Bronchial epithelial cell (primary cell): Measurements from ENCODE around the gene SCAMP4. TPM values are rescaled to one million over a fixed set of nuclear protein-coding genes. Genes with fewer than 3 reads are reported as not detected.
A peak's percentile ranks its signal among the peaks of the same experiment; 100 is the strongest.
"Not testable (repeated sequence)": the region's sequence is repeated elsewhere in the genome, so short reads cannot be mapped to it uniquely, and the experiment has no call there.

ENCODE experiments used
- DNase-seq: peaks from one replicate; pipeline ENCODE4 v3.0.0-alpha.2; 2010; ENCODE audit warnings: low read depth
- FAIRE-seq: peaks from 2 replicates; lab custom pipeline; 2011; peaks lifted over from hg19 to GRCh38; lab: Jason Lieb, UNC
- H3K27me3 ChIP-seq: 2 replicates; pipeline ENCODE4 v1.5.1; 2011; ENCODE audit warnings: low read length; ENCODE audit not compliant: control insufficient read depth, insufficient read depth
- H3K36me3 ChIP-seq: 2 replicates; pipeline ENCODE4 v1.5.1; 2011; ENCODE audit warnings: low read length; ENCODE audit not compliant: control insufficient read depth, insufficient read depth
- H3K4me3 ChIP-seq: 2 replicates; pipeline ENCODE4 v1.5.1; 2011; ENCODE audit warnings: mild to moderate bottlenecking, low read depth, low read length, control low read depth
- CTCF ChIP-seq: IDR thresholded peaks from 2 replicates; pipeline ENCODE4 v1.5.1; 2011; ENCODE audit warnings: mild to moderate bottlenecking, moderate library complexity, low read length, control low read depth, inconsistent platforms; ENCODE audit not compliant: insufficient read depth, severe bottlenecking
- total RNA-seq: library from RNA; depleted of rRNA; stranded (reverse); fragments of >200 nt; gene quantifications from 2 replicates; pipeline ENCODE4 v1.2.1, GENCODE V29; 2014

Gene SCAMP4
- total RNA-seq, 1 donor from 2014 or later = 14.2 TPM

DNA sequence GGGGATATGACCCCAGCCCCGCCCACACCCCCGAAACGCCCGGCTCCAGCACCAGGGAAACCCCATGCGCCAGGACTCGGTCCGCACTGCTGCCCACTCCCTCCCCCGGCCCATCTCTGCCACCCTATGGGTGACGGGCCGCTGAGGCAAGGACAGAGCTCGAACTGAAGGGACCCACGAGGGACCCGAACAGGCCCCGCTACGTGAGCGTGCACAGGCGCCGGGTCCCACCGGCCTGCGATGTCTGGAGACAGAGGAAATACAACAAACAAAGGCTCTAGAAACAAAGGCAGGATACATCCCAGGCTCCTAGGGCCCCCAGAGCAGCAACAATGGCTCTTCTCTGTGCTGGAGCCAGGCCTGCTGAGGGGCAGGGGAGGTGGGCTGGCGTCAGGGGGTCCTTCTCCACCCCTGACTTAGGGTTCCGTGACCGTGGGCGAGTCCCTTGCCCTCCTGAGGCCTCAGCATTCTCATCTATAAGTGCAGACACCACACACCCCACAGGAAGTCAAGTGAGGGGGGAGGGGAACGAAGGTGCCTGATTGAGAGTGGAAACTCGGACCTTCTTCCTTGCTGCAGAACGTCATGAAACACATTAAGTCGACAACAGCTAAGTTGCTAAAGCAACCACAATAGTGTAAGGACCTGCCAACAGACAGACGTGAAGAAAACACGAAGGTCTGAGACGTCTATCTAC is 23.0 kb upstream of the SCAMP4 start:
- peak; percentile 84 for FAIRE-seq
- Histone ChIP-seq H3K4me3 (no peak overlapping the region), H3K36me3 (peaks cover 9% of the 10 kb centered on the region)

DNA sequence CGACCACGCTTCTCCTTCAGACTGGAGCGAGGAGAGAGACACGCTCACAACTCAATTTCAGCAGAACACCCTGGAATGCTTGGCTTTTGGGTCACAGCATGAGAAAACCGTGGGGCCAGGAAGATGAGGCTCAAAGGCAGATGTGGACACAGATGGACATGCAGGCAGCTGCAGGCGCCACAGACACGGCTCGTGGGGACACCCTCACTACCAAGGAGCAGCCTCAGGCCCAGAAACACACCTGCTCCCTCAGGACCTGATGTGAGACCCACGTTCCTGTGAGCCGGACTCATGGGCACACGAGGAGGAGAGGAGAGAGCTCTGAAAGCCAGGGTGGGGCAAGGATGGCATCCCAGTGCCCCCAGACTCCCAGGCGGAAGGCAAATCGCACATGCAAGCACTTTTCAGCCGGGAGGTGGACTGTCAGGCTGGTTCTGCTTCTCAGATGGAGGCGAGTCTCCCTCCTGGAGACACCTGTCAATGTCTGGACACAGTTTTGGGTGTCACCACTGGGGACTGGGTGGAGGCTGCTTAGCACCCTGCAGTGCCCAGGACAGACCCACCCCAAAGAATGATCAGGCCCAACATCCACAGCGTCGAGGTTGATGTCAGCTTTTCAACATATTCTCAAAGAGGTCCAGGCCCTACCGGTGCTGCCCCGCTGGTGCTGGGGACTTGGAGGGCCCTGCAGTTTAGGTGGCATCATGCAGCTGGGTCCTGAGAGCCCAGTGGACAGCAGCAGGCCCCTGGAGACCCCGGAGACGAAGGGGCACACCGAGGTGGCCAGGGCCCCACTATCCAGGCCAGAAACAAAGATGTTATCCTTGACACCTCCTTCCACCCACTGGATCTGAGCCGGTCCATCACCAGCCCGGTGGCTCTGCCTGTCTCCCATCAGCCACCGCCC is 22.2 kb upstream of the SCAMP4 start:
- H3K4me3 ChIP-seq = no peak overlapping the region
- TF ChIP-seq CTCF = no peak
- peaks cover 9% of the 10 kb centered on the region for H3K36me3 ChIP-seq
- FAIRE-seq = peak; percentile 43
- DNase-seq = no peak
- no peaks in the 10 kb centered on the region for H3K27me3 ChIP-seq

More for the DNA sequence above, 23.0 kb upstream of the SCAMP4 start:
- no peak for TF ChIP-seq CTCF
- DNase-seq = no peak
- no peaks in the 10 kb centered on the region for H3K27me3 ChIP-seq

GRCh38 chr19:1883784-1884183 is 21.4 kb upstream of the SCAMP4 start:
- no peak for TF ChIP-seq CTCF
- DNase-seq (no peak), FAIRE-seq (no peak)
- Histone ChIP-seq H3K36me3 (peaks cover 9% of the 10 kb centered on the region), H3K4me3 (peak overlapping the region; percentile 97), H3K27me3 (no peaks in the 10 kb centered on the region)

DNA sequence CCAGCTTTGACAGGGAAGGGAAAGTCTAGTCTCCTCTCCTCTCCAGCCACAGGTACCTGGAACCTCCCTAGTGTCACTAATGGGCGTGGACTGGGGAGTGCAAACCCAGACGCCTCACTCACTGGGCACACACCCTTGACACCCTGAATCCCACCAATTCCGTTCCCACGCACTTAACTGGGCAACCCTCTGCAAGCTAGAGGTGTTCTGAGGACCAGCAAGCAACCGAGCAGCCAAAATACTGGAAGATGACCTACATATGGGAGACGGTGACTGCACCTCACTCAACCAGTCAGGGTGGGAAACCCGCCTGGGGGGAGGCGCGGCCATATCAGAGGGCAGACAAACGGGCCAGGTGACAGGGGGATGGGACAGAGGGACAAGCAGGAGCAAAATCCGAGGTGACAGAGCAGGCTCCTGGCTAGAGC is 20.9 kb upstream of the SCAMP4 start:
- FAIRE-seq (no peak), DNase-seq (no peak)
- no peaks in the 10 kb centered on the region for H3K27me3 ChIP-seq
- H3K4me3 ChIP-seq = peak overlapping the region; percentile 97
- TF ChIP-seq CTCF = no peak
- H3K36me3 ChIP-seq = peaks cover 9% of the 10 kb centered on the region

DNA sequence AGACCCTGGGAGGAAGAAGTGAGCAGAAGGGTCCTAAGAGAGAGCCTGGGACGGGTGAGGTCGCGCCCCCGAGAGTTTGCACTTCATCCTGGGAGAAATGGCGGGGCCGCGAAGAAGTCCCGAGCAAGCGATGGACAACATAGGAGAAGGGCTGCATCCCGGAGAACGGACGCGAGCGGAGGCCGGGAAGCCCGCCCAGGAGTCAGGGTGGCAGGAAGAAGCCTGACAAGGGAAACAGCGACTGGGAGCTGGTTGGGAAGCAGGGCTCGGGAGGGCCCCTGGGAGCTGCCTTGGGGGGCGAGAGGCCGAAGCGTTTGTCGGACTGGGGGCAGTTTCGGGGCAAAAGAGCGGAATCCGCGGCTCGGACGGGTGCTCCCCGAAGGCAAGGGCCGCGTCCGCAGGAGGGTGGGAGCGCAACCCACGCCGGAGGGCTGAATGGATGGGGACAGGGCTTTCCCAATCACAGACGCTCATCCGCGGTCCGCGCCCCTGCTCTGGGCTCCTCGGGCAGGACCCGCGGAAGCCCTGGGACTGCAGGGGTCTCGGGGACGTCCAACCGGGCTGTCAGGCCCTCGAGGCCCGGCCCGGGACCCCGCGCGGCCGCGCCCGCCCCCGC is 20.4 kb upstream of the SCAMP4 start:
- no peaks in the 10 kb centered on the region for H3K27me3 ChIP-seq
- peaks cover 9% of the 10 kb centered on the region for H3K36me3 ChIP-seq
- no peak for TF ChIP-seq CTCF
- peak overlapping the region; percentile 97 for H3K4me3 ChIP-seq
- DNase-seq (no peak), FAIRE-seq (no peak)

GRCh38 chr19:1885398-1886119 is 19.6 kb upstream of the SCAMP4 start, which contains the start of gene ABHD17A:
Gene ABHD17A, minus strand, starts transcription at chr19:1885496. Its CDS starts 3,930 bp downstream, at chr19:1881566.
- peak within 1 kb of the TSS; percentile 97 for H3K4me3 ChIP-seq
- H3K36me3 ChIP-seq, H3K27me3 ChIP-seq, FAIRE-seq: not testable (repeated sequence)
- DNase-seq = peak; percentile 73

DNA sequence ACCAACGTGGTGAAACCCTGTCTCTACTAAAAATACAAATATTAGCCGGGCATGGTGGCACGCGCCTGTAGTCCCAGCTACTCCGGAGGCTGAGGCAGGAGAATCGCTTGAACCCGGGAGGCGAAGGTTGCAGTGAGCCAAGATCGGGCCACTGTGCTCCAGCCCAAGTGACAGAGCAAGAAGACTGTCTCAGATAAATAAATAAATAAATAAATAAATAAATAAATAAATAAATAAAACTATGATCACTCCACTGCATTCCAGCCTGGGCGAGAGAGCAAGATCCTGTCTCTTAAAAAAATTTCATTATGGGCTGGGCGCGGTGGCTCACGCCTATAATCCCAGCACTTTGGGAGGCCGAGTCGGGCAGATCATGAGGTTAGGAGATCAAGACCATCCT is 18.8 kb upstream of the SCAMP4 start:
- not testable (repeated sequence) for DNase-seq, FAIRE-seq, H3K4me3 ChIP-seq

More for the DNA sequence above, 18.8 kb upstream of the SCAMP4 start:
- not testable (repeated sequence) for H3K36me3 ChIP-seq, H3K27me3 ChIP-seq
